GM19395 (cell line): ENCODE data around the gene THSD8.
A peak's percentile ranks its signal among the peaks of the same experiment; 100 is the strongest.
"Not testable (repeated sequence)": the region's sequence is repeated elsewhere in the genome, so short reads cannot be mapped to it uniquely, and the experiment has no call there.

Experiments used
- ATAC-seq: cut with Tn5 transposase; IDR thresholded peaks from one replicate; pipeline ENCODE4 v1.9.1; 2021; ENCODE audit warnings: mild to moderate bottlenecking, moderate library complexity; ENCODE audit not compliant: unreplicated experiment

The THSD8 gene

DNA sequence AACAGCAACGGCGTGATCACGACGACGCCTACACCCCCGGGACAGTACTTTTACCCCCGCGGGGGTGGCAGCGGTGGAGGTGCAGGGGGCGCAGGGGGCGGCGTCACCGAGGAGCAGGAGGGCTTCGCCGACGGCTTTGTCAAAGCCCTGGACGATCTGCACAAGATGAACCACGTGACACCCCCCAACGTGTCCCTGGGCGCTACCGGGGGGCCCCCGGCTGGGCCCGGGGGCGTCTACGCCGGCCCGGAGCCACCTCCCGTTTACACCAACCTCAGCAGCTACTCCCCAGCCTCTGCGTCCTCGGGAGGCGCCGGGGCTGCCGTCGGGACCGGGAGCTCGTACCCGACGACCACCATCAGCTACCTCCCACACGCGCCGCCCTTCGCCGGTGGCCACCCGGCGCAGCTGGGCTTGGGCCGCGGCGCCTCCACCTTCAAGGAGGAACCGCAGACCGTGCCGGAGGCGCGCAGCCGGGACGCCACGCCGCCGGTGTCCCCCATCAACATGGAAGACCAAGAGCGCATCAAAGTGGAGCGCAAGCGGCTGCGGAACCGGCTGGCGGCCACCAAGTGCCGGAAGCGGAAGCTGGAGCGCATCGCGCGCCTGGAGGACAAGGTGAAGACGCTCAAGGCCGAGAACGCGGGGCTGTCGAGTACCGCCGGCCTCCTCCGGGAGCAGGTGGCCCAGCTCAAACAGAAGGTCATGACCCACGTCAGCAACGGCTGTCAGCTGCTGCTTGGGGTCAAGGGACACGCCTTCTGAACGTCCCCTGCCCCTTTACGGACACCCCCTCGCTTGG is 9.6 kb upstream of the THSD8 start:
- ATAC-seq = no peak

GRCh38 chr19:12792853-12793289 is 9.0 kb upstream of the THSD8 start:
- no peak for ATAC-seq

DNA sequence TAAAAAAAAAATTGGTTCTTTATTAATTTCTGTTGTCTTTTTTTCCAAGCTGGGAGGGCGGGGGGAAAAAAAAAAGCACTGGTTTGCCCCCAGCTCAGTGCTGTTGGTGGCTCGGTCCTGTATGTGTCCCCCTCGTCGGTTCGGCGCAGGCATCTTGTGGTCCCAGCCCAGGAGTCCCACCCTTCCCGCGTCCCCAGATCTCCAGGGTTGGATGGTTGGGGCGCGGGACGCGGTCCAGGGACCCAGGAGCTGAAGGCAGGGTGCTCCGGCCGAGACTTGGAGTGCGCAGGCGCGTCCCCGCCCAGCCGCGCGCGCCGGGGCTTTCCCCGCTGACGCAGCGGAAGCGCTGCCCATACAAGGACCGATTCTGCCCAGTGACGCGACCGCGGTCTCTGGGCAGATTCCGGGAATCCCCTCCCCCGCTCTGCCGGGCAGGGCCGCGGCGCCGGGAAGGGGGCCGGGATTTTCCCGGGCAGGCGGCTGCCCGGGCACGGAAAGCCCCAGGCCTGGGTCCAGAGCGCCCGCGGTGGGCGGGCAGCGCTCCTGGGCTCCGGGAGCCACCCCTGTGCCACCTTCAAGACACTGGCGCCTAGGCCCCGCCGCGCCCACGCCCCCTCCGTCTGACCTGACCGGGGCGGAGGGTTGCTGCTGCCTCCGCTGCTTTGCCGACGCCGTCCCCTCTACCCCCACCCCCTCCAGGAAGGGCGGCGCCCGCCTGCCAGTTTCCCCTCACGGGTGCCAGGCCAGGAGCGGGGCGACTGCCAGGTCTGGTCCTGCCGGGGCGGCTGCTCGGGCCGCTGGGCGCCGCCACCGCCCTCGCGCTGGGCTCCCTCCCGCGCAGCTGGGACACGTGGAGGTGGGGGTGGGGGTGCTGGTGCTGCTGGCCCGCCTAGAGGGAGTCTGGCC is 8.3 kb upstream of the THSD8 start:
- ATAC-seq = no peak

DNA sequence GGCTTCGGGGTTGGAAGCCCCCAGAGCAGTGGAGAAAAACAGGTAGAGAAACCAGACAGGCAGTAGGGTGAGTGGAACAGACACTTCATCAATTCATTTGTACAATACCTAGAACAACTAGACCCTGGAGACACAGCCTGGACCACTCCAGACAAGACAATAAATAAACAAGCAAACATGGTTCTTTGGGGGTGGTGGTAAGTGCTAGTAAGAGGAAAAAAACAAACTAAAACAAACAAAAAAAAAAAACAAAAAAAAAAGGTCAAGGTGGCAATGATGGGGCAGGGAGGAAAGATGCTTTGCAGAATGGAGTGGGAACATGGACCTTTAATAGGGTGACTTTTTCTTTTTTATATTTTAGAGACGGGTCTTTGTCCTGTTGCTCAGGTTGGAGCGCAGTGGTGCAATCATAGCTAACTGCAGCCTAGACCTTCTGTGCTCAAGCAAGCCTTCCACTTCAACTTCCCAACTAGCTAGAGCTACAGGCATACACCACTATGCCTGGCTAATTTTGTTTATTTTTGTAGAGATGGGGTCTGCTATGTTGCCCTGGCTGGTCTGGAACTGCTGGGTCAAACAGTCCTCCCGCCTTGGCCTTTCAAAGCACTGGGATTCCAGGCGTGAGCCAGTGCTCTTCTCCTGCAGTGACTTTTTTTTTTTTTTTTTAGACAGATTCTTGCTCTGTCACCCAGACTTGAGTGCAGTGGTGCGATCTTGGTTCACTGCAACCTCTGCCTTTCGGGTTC is 7.5 kb upstream of the THSD8 start:
- ATAC-seq = no peak

- ATAC-seq = no peak
These were observed 6.9 kb upstream of the THSD8 start for GRCh38 chr19:12794971-12795381.

DNA sequence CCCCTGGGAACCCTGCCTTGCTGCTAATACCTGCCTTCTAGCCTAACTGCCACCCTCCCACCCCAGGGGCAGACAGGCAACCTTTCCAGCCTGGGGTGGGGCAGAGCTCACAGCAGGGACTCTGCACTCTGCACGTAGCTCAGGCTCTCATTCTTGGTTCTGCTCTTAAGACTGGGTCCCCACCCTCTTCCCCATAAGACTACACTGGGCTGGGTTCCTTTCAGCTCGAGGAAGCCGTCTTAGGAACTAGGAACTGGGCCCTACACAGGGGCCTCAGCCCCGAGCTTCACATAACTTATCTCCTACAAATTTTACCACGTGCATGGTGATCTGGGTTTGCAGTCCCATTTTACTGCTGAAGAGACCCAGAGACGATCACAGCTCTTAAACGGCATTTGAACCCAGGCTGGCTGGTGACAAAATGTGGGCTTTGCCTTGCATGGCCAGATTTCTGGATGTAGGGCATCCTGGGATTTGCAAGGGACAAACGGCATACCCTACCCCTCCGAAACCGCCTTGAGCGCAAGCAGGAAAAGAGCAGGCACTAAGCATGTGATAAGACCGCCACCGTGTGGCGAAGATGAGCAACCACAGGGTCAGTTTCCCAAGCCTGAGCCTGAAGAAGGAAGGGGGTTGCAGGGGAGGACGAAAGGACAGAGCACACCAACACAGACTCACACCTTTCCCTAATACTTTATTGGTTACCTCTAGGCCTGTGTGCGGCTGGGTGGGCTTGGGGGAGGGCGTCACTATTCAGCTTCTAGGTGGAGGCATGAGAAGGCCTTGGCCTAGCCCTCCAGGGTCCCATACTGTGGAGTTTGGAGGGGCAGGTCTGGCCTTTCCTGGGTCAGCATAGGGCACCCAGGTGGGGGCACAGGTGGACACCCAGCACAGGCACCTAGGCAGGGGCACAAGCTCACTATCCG is 5.5 kb upstream of the THSD8 start:
- no peak for ATAC-seq

DNA sequence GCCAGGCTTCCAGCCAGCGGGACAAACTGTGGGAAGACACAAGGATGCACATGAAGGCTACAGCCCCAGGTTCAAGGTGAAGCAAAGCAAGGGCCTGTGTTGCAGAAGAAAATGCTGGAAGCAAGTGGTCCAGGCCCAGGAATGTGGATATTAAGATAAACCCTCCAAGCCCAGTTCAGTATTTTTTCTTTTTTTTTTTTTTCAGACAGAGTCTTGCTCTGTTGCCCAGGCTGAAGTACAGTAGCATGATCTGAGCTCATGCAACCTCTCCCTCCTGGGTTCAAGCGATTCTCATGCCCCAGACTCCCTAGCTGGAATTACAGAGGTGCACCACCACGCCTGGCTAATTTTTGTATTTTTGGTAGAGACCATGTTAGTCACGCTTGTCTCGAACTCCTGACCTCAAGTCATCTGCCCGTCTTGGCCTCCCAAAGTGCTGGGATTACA is 4.7 kb upstream of the THSD8 start:
- no peak for ATAC-seq

DNA sequence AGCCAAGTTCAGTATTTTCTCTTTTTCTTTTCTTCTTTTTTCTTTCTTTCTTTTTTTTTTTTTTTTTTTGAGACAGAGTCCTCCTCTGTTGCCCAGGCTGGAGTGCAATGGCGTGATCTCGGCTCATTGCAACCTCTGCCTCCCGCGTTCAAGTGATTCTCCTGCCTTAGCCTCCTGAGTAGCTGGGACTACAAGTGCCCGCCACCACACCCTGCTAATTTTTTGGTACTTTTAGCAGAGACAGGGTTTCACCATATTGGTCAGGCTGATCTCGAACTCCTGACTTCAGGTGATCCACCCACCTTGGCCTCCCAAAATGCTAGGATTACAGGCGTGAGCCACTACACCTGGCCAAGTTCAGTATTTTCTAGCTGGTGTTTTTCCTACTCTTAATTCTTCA is 4.3 kb upstream of the THSD8 start:
- not testable (repeated sequence) for ATAC-seq

GRCh38 chr19:12799742-12800465 is 2.0 kb upstream of the THSD8 start:
- no peak for ATAC-seq

GRCh38 chr19:12800466-12800770 is 1.5 kb upstream of the THSD8 start:
- ATAC-seq = no peak

DNA sequence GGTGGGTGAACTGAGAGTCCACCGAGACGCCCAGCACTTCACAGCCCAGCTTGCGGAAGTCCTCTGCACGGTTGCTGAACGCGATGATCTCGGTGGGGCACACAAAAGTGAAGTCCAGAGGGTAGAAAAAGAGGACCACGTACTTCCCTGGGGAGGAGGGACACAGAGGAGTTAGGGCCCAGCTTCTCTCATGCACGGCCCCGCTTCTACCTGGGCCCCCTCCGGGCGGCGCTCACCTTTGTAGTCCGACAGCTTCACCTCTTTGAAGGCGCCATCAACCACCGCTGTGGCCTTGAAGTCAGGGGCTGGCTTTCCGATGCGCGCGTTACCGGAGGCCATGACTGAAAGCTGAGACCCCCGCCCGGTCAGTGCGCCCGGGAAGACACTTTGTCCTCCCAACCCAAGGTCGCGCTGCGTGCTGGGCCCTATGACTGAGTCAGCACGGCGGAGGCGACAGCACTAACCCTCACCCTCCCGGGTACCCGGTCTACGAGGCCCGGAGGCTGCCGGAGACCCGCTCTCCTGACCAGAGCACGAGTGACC is 875 bp upstream of the THSD8 start:
- ATAC-seq = no peak

- no peak for ATAC-seq
These were observed 618 bp downstream of the THSD8 start for GRCh38 chr19:12802267-12803106.

DNA sequence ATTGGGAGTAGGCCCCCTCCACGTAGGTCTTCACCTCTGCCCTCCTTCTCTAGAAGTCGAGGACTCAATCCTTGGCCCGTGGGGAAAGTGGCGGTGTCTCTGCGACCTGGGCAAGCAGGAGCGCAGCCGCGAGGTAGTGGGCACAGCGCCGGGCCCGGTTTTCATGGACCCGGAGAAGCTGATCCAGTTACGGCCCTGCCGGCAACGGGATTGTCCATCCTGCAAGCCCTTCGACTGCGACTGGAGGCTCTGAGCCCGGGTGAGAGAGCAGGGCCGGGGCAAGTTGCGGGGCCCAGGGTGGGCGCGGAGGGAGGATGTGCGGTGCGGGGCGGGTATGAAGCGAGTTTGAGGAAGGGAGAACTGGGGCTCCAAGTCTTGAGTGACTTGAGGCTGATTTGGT is 2.2 kb downstream of the THSD8 start:
- no peak for ATAC-seq

DNA sequence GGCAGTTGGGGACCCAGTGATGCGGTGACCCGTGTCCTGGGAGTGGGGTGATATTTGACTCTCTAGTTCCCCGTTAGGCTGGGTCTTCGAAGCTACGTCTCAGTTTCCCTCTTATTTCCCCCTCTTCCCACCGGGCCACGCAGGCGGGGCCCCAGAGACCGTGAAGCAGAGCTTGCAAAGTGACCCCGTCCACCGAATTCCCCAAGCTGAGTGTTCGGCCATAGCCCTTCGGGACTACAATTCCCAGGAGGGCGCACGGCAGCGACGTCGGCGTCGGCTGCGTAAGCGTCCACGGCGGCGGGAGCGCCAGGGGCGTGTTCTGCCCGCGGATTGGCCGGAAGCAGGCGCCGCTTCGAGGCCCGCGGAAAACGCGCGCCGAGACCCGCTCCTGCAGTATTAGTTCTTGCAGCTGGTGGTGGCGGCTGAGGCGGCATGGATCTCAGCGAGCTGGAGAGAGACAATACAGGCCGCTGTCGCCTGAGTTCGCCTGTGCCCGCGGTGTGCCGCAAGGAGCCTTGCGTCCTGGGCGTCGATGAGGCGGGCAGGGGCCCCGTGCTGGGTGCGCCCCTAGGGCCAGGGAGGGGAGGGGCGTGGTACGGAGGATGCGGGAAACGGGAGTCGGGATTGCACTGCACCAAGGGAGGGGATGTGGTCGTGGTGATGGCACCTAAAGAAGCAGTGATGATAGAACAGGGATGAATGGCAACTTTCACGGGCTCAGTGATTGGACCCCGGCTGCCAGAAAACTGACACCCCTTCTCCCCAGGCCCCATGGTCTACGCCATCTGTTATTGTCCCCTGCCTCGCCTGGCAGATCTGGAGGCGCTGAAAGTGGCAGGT is 4.6 kb downstream of the THSD8 start, which contains the start of gene RNASEH2A:
RNASEH2A (plus strand) TSS at position 343 of the 840 bp plus-strand sequence; CDS start at position 433, 90 bp downstream.
- ATAC-seq = peak; percentile 71

DNA sequence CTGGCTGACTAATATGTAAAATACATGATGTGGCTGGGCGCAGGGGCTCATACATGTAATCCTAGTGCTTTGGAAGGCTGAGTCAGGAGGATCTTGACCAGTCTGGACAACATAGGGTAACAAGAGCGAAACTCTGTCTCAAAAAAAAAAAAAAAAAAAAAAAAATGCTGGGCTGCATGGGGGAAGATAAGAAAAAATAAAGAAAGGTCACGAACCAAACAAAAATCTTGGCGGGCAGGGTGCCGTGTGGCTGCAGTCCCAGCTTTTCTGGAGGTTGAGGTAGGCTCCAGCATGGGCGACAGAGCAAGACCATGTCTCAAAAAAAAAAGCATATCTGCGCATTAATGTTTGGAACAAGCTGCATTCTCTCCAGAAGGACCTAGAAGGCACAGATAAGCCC is 13.2 kb downstream of the THSD8 start:
- no peak for ATAC-seq

DNA sequence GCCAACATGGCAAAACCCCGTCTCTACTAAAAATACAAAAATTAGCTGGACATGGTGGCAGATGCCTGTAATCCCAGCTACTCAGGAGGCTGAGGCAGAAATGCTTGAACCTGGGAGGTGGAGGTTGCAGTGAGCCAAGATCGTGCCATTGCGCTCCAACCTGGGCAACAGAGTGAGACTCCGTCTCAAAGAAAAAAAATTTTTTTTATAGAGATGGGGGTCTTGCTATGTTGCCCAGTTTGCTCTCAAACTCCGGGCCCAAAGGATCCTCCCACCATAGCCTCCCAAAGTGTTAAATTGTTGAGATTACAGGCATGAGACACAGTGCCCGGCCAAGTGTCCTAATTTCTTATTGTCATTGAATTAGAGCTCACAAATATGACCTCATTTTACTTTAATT is 15.3 kb downstream of the THSD8 start:
- ATAC-seq = not testable (repeated sequence)

- ATAC-seq = not testable (repeated sequence)
These were observed 15.9 kb downstream of the THSD8 start for GRCh38 chr19:12817810-12818209.
